Neuronal stem cell (in vitro differentiated cells): Measurements from ENCODE around the gene SPRR2B.
"Not testable (repeated sequence)": the region's sequence is repeated elsewhere in the genome, so short reads cannot be mapped to it uniquely, and the experiment has no call there.

Source experiments
- DNase-seq: peaks from one replicate; pipeline ENCODE4 v3.0.0-alpha.2; 2013; ENCODE audit warnings: low spot score
- H2AFZ ChIP-seq: one replicate; pipeline ENCODE4 v1.6.1; 2013; ENCODE audit warnings: mild to moderate bottlenecking, low read length, inconsistent platforms
- H2AK5ac ChIP-seq: 2 replicates; pipeline ENCODE4 v1.6.1; 2013; ENCODE audit warnings: low read depth, mild to moderate bottlenecking, inconsistent platforms, low read length, moderate library complexity, mixed read lengths
- H2BK120ac ChIP-seq: 2 replicates; pipeline ENCODE4 v1.6.1; 2013; ENCODE audit warnings: low read depth, mild to moderate bottlenecking, inconsistent platforms, low read length, moderate library complexity, mixed read lengths
- H2BK12ac ChIP-seq: one replicate; pipeline ENCODE4 v1.6.1; 2013; ENCODE audit warnings: low read length, inconsistent platforms
- H2BK15ac ChIP-seq: 2 replicates; pipeline ENCODE4 v1.6.1; 2013; ENCODE audit warnings: mild to moderate bottlenecking, low read length, inconsistent platforms, mixed read lengths
- H2BK5ac ChIP-seq: one replicate; pipeline ENCODE4 v1.6.1; 2013; ENCODE audit warnings: inconsistent platforms, mild to moderate bottlenecking, low read length, moderate library complexity
- H3K14ac ChIP-seq: one replicate; pipeline ENCODE4 v1.6.1; 2013; ENCODE audit warnings: low read length, inconsistent platforms
- H3K18ac ChIP-seq: 2 replicates; pipeline ENCODE4 v1.6.1; 2013; ENCODE audit warnings: low read length, inconsistent platforms
- H3K23ac ChIP-seq: 2 replicates; pipeline ENCODE4 v1.6.1; 2013; ENCODE audit warnings: low read depth, mild to moderate bottlenecking, mixed read lengths, low read length, inconsistent platforms; ENCODE audit not compliant: poor library complexity
- H3K27ac ChIP-seq: replicated peaks from 3 replicates; pipeline ENCODE4 v1.5.1; 2013; ENCODE audit warnings: low read length, inconsistent platforms
- H3K27me3 ChIP-seq, 3 experiments: 2 replicates each; pipeline ENCODE4 v1.6.1; 2013; ENCODE audit warnings: low read length in 3 of 3, mild to moderate bottlenecking in 2 of 3, inconsistent platforms in 1 of 3, low read depth in 1 of 3, mixed read lengths in 1 of 3, moderate library complexity in 1 of 3; ENCODE audit not compliant: control insufficient read depth in 3 of 3, insufficient read depth in 3 of 3
- H3K36me3 ChIP-seq, 2 donors: replicated peaks in 1 of 2; 2 replicates each; pipeline ENCODE4 v1.6.1; 2013; ENCODE audit warnings: low read length in 2 of 2; ENCODE audit not compliant: control insufficient read depth in 2 of 2, insufficient read depth in 2 of 2
- H3K4ac ChIP-seq: 2 replicates; pipeline ENCODE4 v1.6.1; 2013; ENCODE audit warnings: inconsistent platforms, mild to moderate bottlenecking, low read length, moderate library complexity
- H3K4me1 ChIP-seq, 2 donors: 1 replicate in 1 of 2; 2 replicates in 1 of 2; pipeline ENCODE4 v1.6.1; 2013; ENCODE audit warnings: low read length in 2 of 2, low read depth in 1 of 2; ENCODE audit not compliant: control insufficient read depth in 2 of 2, insufficient read depth in 1 of 2
- H3K4me2 ChIP-seq: one replicate; pipeline ENCODE4 v1.6.1; 2013; ENCODE audit warnings: mild to moderate bottlenecking, low read length, inconsistent platforms; ENCODE audit not compliant: insufficient read depth, poor library complexity, severe bottlenecking
- H3K4me3 ChIP-seq, 2 donors: 2 replicates each; pipeline ENCODE4 v1.5.1; 2013; ENCODE audit warnings: low read length in 2 of 2, mild to moderate bottlenecking in 2 of 2, inconsistent platforms in 1 of 2, moderate library complexity in 1 of 2
- H3K79me1 ChIP-seq: one replicate; pipeline ENCODE4 v1.6.1; 2013; ENCODE audit warnings: low read depth, mild to moderate bottlenecking, inconsistent platforms, low read length, moderate library complexity
- H3K9ac ChIP-seq: one replicate; pipeline ENCODE4 v1.6.1; 2013; ENCODE audit warnings: mild to moderate bottlenecking, low read depth, low read length, inconsistent platforms; ENCODE audit not compliant: poor library complexity
- H3K9me3 ChIP-seq, 2 donors: replicated peaks in 1 of 2; 2 replicates each; pipeline versions ENCODE3 to v1.6.1; 2013; ENCODE audit warnings: low read length in 2 of 2, mild to moderate bottlenecking in 2 of 2, inconsistent platforms in 1 of 2, low read depth in 1 of 2, mixed read lengths in 1 of 2, moderate library complexity in 1 of 2; ENCODE audit not compliant: control insufficient read depth in 2 of 2, insufficient read depth in 1 of 2
- H4K8ac ChIP-seq: one replicate; pipeline ENCODE4 v1.6.1; 2013; ENCODE audit warnings: low read depth, mild to moderate bottlenecking, inconsistent platforms, low read length, moderate library complexity
- H4K91ac ChIP-seq: one replicate; pipeline ENCODE4 v1.6.1; 2013; ENCODE audit warnings: low read length, low read depth, mild to moderate bottlenecking, inconsistent platforms; ENCODE audit not compliant: poor library complexity
- WGBS, 2 donors: extraction: QIAGEN DNeasy Blood & Tissue Kit; methylation state at CpG; one replicate each; pipeline ENCODE4 v1.1.7; 2013; ENCODE audit warnings: missing lambda C conversion rate in 2 of 2, mixed read lengths in 1 of 2; ENCODE audit not compliant: insufficient read length in 2 of 2, insufficient replicate concordance in 1 of 2; ENCODE audit errors: extremely low coverage in 2 of 2; 5-methylcytosine and 5-hydroxymethylcytosine counted together

The SPRR2B gene

GRCh38 chr1:153113416-153113815 is 42.0 kb upstream of the SPRR2B start, which contains the start of gene SPRR2F:
SPRR2F (minus strand) TSS chr1:153113516; CDS start chr1:153112733, 783 bp downstream.
- H2BK120ac ChIP-seq = no peak within 1 kb of the TSS
- no peak within 1 kb of the TSS for H3K4me2 ChIP-seq
- H3K14ac ChIP-seq = no peak within 1 kb of the TSS
- peaks cover 0 to 6% (median 0%) of the 10 kb centered on the region in 3 experiments for H3K27me3 ChIP-seq
- no peaks in the 10 kb centered on the region for H3K79me1 ChIP-seq
- H2AFZ ChIP-seq = no peak within 1 kb of the TSS
- H3K4me1 ChIP-seq = no peaks in the 10 kb centered on the region
- no peaks in the 10 kb centered on the region for H3K36me3 ChIP-seq
- H3K18ac ChIP-seq = no peak within 1 kb of the TSS
- H3K23ac ChIP-seq = no peak within 1 kb of the TSS
- no peak within 1 kb of the TSS for H3K9ac ChIP-seq
- H4K8ac ChIP-seq = no peak within 1 kb of the TSS
- no peaks in the 10 kb centered on the region for H3K9me3 ChIP-seq
- no peak for DNase-seq
- no peak within 1 kb of the TSS for H2BK5ac ChIP-seq
- no peak within 1 kb of the TSS for H2AK5ac ChIP-seq
- H2BK15ac ChIP-seq = no peak within 1 kb of the TSS
- H3K27ac ChIP-seq = no peak within 1 kb of the TSS
- no CpG with 5 or more reads among the region's 3 CpGs for WGBS, 2 donors
- no peak within 1 kb of the TSS for H3K4me3 ChIP-seq
- no peak within 1 kb of the TSS for H2BK12ac ChIP-seq
- no peak within 1 kb of the TSS for H4K91ac ChIP-seq
- H3K4ac ChIP-seq = no peak within 1 kb of the TSS

GRCh38 chr1:153112454-153112853 is 41.0 kb upstream of the SPRR2B start:
- not testable (repeated sequence) for H3K79me1 ChIP-seq, H4K8ac ChIP-seq, H2AFZ ChIP-seq, H3K9me3 ChIP-seq, H2BK12ac ChIP-seq, H3K27me3 ChIP-seq, H4K91ac ChIP-seq, H3K4me2 ChIP-seq, H3K9ac ChIP-seq, H3K36me3 ChIP-seq, H3K4me1 ChIP-seq, DNase-seq, H3K23ac ChIP-seq, H2AK5ac ChIP-seq, H3K27ac ChIP-seq, H3K4ac ChIP-seq, H3K14ac ChIP-seq, H3K18ac ChIP-seq, H2BK15ac ChIP-seq, H3K4me3 ChIP-seq, H2BK120ac ChIP-seq, H2BK5ac ChIP-seq
- WGBS, 2 donors = no CpG with 5 or more reads among the region's 5 CpGs

- H2BK12ac ChIP-seq = no peak overlapping the region
- no peak overlapping the region for H2BK120ac ChIP-seq
- no peak overlapping the region for H3K27ac ChIP-seq
- H3K18ac ChIP-seq = no peak overlapping the region
- H3K23ac ChIP-seq = no peak overlapping the region
- H3K27me3 ChIP-seq = no peaks in the 10 kb centered on the region
- no peak overlapping the region for H2BK5ac ChIP-seq
- no peak overlapping the region for H4K8ac ChIP-seq
- H4K91ac ChIP-seq = no peak overlapping the region
- H3K36me3 ChIP-seq = no peaks in the 10 kb centered on the region
- H3K4me3 ChIP-seq = no peak overlapping the region
- no peaks in the 10 kb centered on the region for H3K4me1 ChIP-seq
- DNase-seq = no peak
- no CpG with 5 or more reads among the region's 5 CpGs for WGBS, 2 donors
- H3K9ac ChIP-seq = no peak overlapping the region
- no peak overlapping the region for H2AFZ ChIP-seq
- H3K79me1 ChIP-seq = no peaks in the 10 kb centered on the region
- no peak overlapping the region for H3K4me2 ChIP-seq
- H3K9me3 ChIP-seq = no peaks in the 10 kb centered on the region
- no peak overlapping the region for H3K4ac ChIP-seq
- no peak overlapping the region for H2BK15ac ChIP-seq
- H3K14ac ChIP-seq = no peak overlapping the region
- no peak overlapping the region for H2AK5ac ChIP-seq
Measured at GRCh38 chr1:153100245-153100644, 28.8 kb upstream of the SPRR2B start.

DNA sequence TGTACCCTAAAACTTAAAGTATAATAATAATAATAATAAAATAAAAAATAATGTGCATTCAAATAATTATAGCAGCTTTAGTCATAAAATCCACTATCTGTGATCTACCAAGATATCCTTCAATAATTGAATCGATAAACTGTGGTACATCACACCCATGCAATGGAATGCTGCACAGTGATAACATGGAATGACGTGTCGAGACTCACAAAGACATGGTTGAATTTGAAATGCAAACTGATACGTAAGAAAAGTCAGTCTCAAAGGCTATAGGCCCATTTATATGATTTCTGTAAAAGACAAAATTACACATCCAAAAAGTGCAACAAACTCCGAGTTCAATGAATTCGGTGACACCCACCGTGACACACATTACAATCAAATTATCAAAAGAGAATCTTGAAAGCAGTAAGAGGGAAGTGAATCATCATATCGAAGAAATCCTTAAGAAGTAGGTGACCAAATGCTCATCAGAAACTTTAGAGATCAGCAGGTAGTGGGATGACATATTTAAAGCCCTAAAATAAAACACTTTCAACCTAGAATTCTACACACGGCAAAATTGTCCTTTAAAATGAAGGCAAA is 28.1 kb upstream of the SPRR2B start:
- H2AFZ ChIP-seq = no peak overlapping the region
- H3K27ac ChIP-seq = no peak overlapping the region
- no peak overlapping the region for H3K23ac ChIP-seq
- no peak overlapping the region for H2BK12ac ChIP-seq
- H4K8ac ChIP-seq = no peak overlapping the region
- no peak for DNase-seq
- H3K27me3 ChIP-seq = no peaks in the 10 kb centered on the region
- H2BK15ac ChIP-seq = no peak overlapping the region
- H3K4me3 ChIP-seq = no peak overlapping the region
- H3K4me1 ChIP-seq = no peaks in the 10 kb centered on the region
- no peak overlapping the region for H3K9ac ChIP-seq
- no peaks in the 10 kb centered on the region for H3K36me3 ChIP-seq
- no peak overlapping the region for H2BK5ac ChIP-seq
- H2AK5ac ChIP-seq = no peak overlapping the region
- H2BK120ac ChIP-seq = no peak overlapping the region
- no peaks in the 10 kb centered on the region for H3K9me3 ChIP-seq
- H3K18ac ChIP-seq = no peak overlapping the region
- no peak overlapping the region for H3K14ac ChIP-seq
- no peaks in the 10 kb centered on the region for H3K79me1 ChIP-seq
- H3K4me2 ChIP-seq = no peak overlapping the region
- no peak overlapping the region for H4K91ac ChIP-seq
- H3K4ac ChIP-seq = no peak overlapping the region
- WGBS, 2 donors = no CpG with 5 or more reads among the region's 9 CpGs
